HG03045 (cell line): ENCODE data around the gene XDH.

Experiments used
- ATAC-seq: cut with Tn5 transposase; IDR thresholded peaks from one replicate; pipeline ENCODE4 v1.9.1; 2021; ENCODE audit warnings: mild to moderate bottlenecking, moderate library complexity; ENCODE audit not compliant: unreplicated experiment

Gene XDH

DNA sequence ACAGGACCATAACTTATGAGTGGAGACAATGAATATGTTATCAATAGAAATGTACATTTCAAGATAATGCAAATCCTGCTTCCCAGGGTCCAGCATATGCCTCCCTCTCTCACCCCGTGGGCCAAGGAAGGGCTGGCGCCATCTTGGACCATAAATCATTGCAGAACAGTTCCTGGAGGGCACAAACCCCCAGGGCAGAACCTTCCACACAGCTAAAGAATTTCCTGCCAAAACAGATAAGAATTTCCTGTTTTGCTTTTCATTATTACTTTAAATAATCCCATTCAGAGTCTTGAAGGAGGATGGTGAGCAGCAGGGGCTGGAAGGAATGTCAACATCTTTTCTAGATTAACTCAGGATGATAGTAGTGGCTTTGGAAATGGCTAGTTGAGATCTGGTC, 126.9 kb downstream of the XDH start:
- no peak for ATAC-seq

DNA sequence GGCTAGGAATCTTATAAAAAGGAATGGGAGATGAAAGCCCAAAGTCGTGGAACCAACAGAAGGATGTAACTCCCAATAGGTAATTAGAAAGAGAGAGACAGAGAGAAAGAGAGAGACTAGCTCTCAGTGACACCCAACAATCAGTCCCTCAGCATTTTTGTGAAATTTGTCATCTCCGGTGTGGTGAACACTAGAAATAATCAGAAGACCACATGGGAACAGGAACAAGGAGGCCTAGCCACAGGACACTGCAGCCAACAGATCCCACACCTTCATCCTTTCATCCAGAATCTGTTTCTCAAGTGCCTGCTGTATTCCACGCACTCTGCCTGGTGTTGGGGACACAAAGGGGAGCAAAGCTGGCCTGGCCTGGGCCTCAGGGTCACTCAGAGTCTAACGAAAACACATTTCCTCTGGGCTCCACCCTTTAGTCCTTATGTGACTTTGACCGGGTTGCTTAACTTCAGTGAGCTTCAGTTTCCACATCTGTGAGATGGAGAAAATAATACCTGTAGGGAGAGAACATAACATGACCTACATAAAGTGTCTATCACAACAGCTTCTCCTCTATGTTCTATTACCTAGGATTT, 127.5 kb downstream of the XDH start:
- ATAC-seq: no peak

DNA sequence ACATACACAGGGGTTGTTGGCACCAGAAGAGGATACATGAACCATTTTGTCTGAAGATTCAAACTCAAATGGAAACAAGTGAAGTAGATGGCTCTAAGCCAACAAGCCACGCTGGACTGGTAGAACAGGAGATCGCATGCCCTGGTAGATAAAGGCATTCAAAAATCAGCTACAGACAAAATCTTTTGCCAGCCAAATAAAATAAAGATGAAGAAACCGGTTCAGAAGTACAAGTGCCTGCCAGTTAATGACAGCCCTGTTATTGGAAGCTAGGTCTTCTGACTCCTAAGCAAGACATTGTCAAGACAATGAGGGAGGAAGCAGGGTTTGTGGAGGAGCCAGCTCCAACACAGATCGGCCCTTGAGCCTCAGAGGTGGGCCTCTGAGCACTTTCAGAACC, 128.3 kb downstream of the XDH start:
- no peak for ATAC-seq
